Measurements from ENCODE around the gene TCF7L1.

DNA sequence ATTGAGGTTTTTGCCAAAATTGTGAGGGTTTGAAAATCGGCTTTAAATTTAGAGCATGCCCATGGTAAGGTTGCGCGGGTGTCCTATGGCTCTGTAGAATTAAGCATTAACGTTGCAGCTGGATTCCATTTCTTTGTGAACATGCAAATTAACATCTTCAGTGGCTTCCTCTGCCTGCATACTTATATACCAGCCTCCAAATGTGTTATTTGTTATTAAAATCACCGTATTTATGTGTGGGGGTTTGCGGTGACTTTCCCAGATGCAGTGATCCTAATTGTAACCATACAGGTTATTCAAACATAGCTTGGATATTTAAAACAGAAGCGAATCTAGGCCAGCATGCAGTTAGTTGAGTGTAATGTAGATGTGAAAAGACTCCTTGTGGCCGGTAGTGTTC is 114.4 kb downstream of the TCF7L1 start:
- TF ChIP-seq, protein P1, sequence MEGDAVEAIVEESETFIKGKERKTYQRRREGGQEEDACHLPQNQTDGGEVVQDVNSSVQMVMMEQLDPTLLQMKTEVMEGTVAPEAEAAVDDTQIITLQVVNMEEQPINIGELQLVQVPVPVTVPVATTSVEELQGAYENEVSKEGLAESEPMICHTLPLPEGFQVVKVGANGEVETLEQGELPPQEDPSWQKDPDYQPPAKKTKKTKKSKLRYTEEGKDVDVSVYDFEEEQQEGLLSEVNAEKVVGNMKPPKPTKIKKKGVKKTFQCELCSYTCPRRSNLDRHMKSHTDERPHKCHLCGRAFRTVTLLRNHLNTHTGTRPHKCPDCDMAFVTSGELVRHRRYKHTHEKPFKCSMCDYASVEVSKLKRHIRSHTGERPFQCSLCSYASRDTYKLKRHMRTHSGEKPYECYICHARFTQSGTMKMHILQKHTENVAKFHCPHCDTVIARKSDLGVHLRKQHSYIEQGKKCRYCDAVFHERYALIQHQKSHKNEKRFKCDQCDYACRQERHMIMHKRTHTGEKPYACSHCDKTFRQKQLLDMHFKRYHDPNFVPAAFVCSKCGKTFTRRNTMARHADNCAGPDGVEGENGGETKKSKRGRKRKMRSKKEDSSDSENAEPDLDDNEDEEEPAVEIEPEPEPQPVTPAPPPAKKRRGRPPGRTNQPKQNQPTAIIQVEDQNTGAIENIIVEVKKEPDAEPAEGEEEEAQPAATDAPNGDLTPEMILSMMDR (IDR thresholded peaks at IDR 0.05; ENCODE audit: low read depth, low read length), result no peak
- peak; percentile 79 for TF ChIP-seq EZH2phosphoT487 (IDR thresholded peaks at IDR 0.05; ENCODE audit: low read depth)
